HG03135 (cell line): Measurements from ENCODE around the gene PDGFD.
"Not testable (repeated sequence)": the region's sequence is repeated elsewhere in the genome, so short reads cannot be mapped to it uniquely, and the experiment has no call there.

Experiments used
- ATAC-seq: cut with Tn5 transposase; IDR thresholded peaks from one replicate; pipeline ENCODE4 v1.9.1; 2021; ENCODE audit warnings: mild to moderate bottlenecking, moderate library complexity; ENCODE audit not compliant: unreplicated experiment

Gene PDGFD

GRCh38 chr11:104058680-104059079 lies 105.3 kb downstream of the PDGFD start:
- no peak for ATAC-seq

- ATAC-seq = no peak
Measured at GRCh38 chr11:104057908-104058307, 106.0 kb downstream of the PDGFD start.

- ATAC-seq = no peak
Measured at GRCh38 chr11:104055596-104055995, 108.4 kb downstream of the PDGFD start.

GRCh38 chr11:104054911-104055529 lies 108.9 kb downstream of the PDGFD start:
- no peak for ATAC-seq

- ATAC-seq = no peak
Measured at GRCh38 chr11:104053743-104054478, 110.0 kb downstream of the PDGFD start.

GRCh38 chr11:104051778-104052177 lies 112.2 kb downstream of the PDGFD start:
- ATAC-seq = no peak

- ATAC-seq = no peak
Measured at GRCh38 chr11:104049116-104049515, 114.8 kb downstream of the PDGFD start.

- ATAC-seq = not testable (repeated sequence)
Measured at GRCh38 chr11:104046858-104047257, 117.1 kb downstream of the PDGFD start.

GRCh38 chr11:104046331-104046730 lies 117.6 kb downstream of the PDGFD start:
- ATAC-seq = no peak

GRCh38 chr11:104043678-104044239 lies 120.2 kb downstream of the PDGFD start:
- ATAC-seq = no peak

GRCh38 chr11:104043142-104043541 lies 120.8 kb downstream of the PDGFD start:
- ATAC-seq = no peak

- ATAC-seq = no peak
Measured at GRCh38 chr11:104041792-104042191, 122.2 kb downstream of the PDGFD start.

- ATAC-seq = no peak
Measured at GRCh38 chr11:104036995-104037394, 127.0 kb downstream of the PDGFD start.

- ATAC-seq = no peak
Measured at GRCh38 chr11:104036588-104036987, 127.4 kb downstream of the PDGFD start, which contains the start of gene DDI1. DDI1 (plus strand) TSS chr11:104036640; CDS start chr11:104036823, 183 bp downstream.

GRCh38 chr11:104033561-104033960 lies 130.4 kb downstream of the PDGFD start:
- ATAC-seq = no peak

GRCh38 chr11:104033134-104033533 lies 130.8 kb downstream of the PDGFD start:
- no peak for ATAC-seq

- ATAC-seq = no peak
Measured at GRCh38 chr11:104028476-104029263, 135.3 kb downstream of the PDGFD start.

- no peak for ATAC-seq
Measured at GRCh38 chr11:104024572-104024971, 139.4 kb downstream of the PDGFD start.

GRCh38 chr11:104015649-104016415 lies 148.1 kb downstream of the PDGFD start:
- ATAC-seq = peak; percentile 94

GRCh38 chr11:104011044-104011443 lies 152.9 kb downstream of the PDGFD start:
- ATAC-seq = no peak

- ATAC-seq = no peak
Measured at GRCh38 chr11:104009744-104010143, 154.2 kb downstream of the PDGFD start.
